Adrenal gland (tissue), 12 donors: ENCODE results near the gene HNRNPDL. TPM values are rescaled to one million over a fixed set of nuclear protein-coding genes. Genes with fewer than 3 reads are reported as not detected.

Source experiments
- DNase-seq, 7 donors: peaks; one replicate each; pipeline ENCODE4 v3.0.0-alpha.2; 2019 to 2020
- H3K27ac ChIP-seq, 5 donors: fragments of 200-600 bp; sonication (generic) in 4 of 5; 1 replicate in 3 of 5; 2 replicates in 2 of 5; pipeline versions ENCODE4 v1.5.1 to v1.8.0; 2016 to 2020; ENCODE audit warnings: mild to moderate bottlenecking in 1 of 5
- H3K27me3 ChIP-seq: fragments of 200-600 bp; 2 replicates; pipeline ENCODE4 v1.8.0; 2021
- H3K36me3 ChIP-seq, 2 donors: fragments of 200-600 bp; replicated peaks in 1 of 2; 1 replicate in 1 of 2; 2 replicates in 1 of 2; pipeline versions ENCODE4 v1.5.1 to v1.8.0; 2018 to 2022
- H3K4me1 ChIP-seq, 2 donors: fragments of 200-600 bp; replicated peaks in 1 of 2; 1 replicate in 1 of 2; 2 replicates in 1 of 2; pipeline versions ENCODE4 v1.5.1 to v1.8.0; 2018 to 2021
- H3K4me3 ChIP-seq, 4 donors: fragments of 200-600 bp; sonication (generic) in 3 of 4; one replicate each; pipeline ENCODE4 v1.5.1; 2016 to 2018
- H3K9me3 ChIP-seq, 3 donors: fragments of 200-600 bp; sonication (generic) in 1 of 3; replicated peaks in 1 of 3; 1 replicate in 2 of 3; 2 replicates in 1 of 3; pipeline versions ENCODE4 v1.5.1 to v1.8.0; 2016 to 2021
- CTCF ChIP-seq, 6 experiments: fragments of 450-650 bp in 4 of 6; fragments of 200-600 bp in 2 of 6; sonication (generic) in 1 of 6; IDR thresholded peaks; 1 replicate in 5 of 6; 2 replicates in 1 of 6; pipeline versions ENCODE4 v1.5.1 to v1.8.0; 2016 to 2021; ENCODE audit warnings: antibody characterized with exemption in 6 of 6, mild to moderate bottlenecking in 2 of 6, moderate library complexity in 1 of 6
- POLR2A ChIP-seq, 2 donors: fragments of 450-650 bp; IDR thresholded peaks; one replicate each; pipeline ENCODE4 v1.6.1; 2017; ENCODE audit warnings: antibody characterized with exemption in 2 of 2, mild to moderate bottlenecking in 2 of 2, moderate library complexity in 1 of 2
- WGBS, 4 donors: extraction: QIAGEN DNeasy Blood & Tissue Kit in 2 of 4; methylation state at CpG; one replicate each; pipeline versions ENCODE4 v1.1.5 to v1.1.7; 2013 to 2017; 5-methylcytosine and 5-hydroxymethylcytosine counted together
- intact Hi-C, 2 donors: fragments of 100-400 bp; cut with DNase I; formaldehyde crosslinking; loops; one replicate each; pipeline versions ENCODE4 v1.14.1 to v1.15.0; 2022 to 2023
- polyA plus RNA-seq, 3 donors: library from polyadenylated mRNA; stranded (reverse); fragments of 200-250 nt in 2 of 3; fragments of 350-450 nt in 1 of 3; fragmentation: Illumina TruSeq in 1 of 3; extraction: RNeasy Lipid Tissue Mini Kit (QIAGEN cat#74804) in 1 of 3; gene quantifications; one replicate each; pipeline ENCODE4 v1.2.3, GENCODE V29; 2013 to 2014
- total RNA-seq, 9 donors: library from RNA; depleted of rRNA in 4 of 9; stranded (reverse); fragments of >200 nt in 4 of 9; fragments of 120-200 nt in 1 of 9; fragmentation: NEBNext Ultra II Directional in 1 of 9; extraction: Animal tissue kit (Norgen Biotek cat#: 25700) in 1 of 9; gene quantifications; one replicate each; pipeline versions ENCODE4 v1.1.0 to v1.2.4, GENCODE V29; 2013 to 2023
- donor health status: healthy with polysubstance abuse.
- donor health status: Bipolar disorder and iron deficiency.
- donor health status: DM: yes; HTN: yes; CAD: no.
- donor health status: DM: no; HTN: no; CAD: no.
- donor health status: DM: no; HTN: no; CAD: no.
- donor health status: DM: yes; HTN: yes; CAD: no.

The HNRNPDL gene
- total and polyA plus RNA-seq, 12 donors, result 76.2 to 285 (median 176) TPM

GRCh38 chr4:82457266-82457665 lies 27.0 kb upstream of the HNRNPDL start:
- peaks cover 0 to 35% of the 10 kb centered on the region in 2 donors for H3K36me3 ChIP-seq
- TF ChIP-seq CTCF (IDR thresholded peaks at IDR 0.05) (no peak), POLR2A (IDR thresholded peaks at IDR 0.05) (no peak)
- DNase-seq, result no peak
- 92 to 94% (median 93%) methylated on average over 7 of the region's 7 CpGs for WGBS, 4 donors
- H3K4me1 ChIP-seq, result peaks cover 0 to 5% of the 10 kb centered on the region in 2 donors
- H3K27me3 ChIP-seq, result no peaks in the 10 kb centered on the region
- H3K27ac ChIP-seq, result no peak overlapping the region
- no peak overlapping the region for H3K4me3 ChIP-seq
- no peaks in the 10 kb centered on the region for H3K9me3 ChIP-seq
- intact Hi-C loops, result no loop called here

GRCh38 chr4:82452026-82452425 lies 21.8 kb upstream of the HNRNPDL start:
- H3K36me3 ChIP-seq, result peaks cover 0 to 36% of the 10 kb centered on the region in 2 donors
- H3K27me3 ChIP-seq, result no peaks in the 10 kb centered on the region
- 92 to 96% (median 96%) methylated on average over 7 of the region's 7 CpGs for WGBS, 4 donors
- DNase-seq, result no peak
- H3K4me3 ChIP-seq, result no peak overlapping the region
- intact Hi-C loops, result no loop called here
- no peak overlapping the region for H3K27ac ChIP-seq
- TF ChIP-seq CTCF (IDR thresholded peaks at IDR 0.05) (no peak), POLR2A (IDR thresholded peaks at IDR 0.05) (no peak)
- no peaks in the 10 kb centered on the region for H3K9me3 ChIP-seq
- no peaks in the 10 kb centered on the region for H3K4me1 ChIP-seq

GRCh38 chr4:82450966-82451755 lies 20.9 kb upstream of the HNRNPDL start:
- DNase-seq, result no peak
- H3K36me3 ChIP-seq, result peaks cover 0 to 32% of the 10 kb centered on the region in 2 donors
- H3K27ac ChIP-seq, result no peak overlapping the region
- 88 to 95% (median 91%) methylated on average over 13 of the region's 13 CpGs for WGBS, 4 donors
- TF ChIP-seq CTCF (IDR thresholded peaks at IDR 0.05) (no peak), POLR2A (IDR thresholded peaks at IDR 0.05) (no peak)
- no peaks in the 10 kb centered on the region for H3K27me3 ChIP-seq
- no peaks in the 10 kb centered on the region for H3K9me3 ChIP-seq
- H3K4me3 ChIP-seq, result no peak overlapping the region
- no peaks in the 10 kb centered on the region for H3K4me1 ChIP-seq
- intact Hi-C loops, result no loop called here

GRCh38 chr4:82447886-82448285 lies 17.6 kb upstream of the HNRNPDL start:
- H3K27ac ChIP-seq, result no peak overlapping the region
- H3K36me3 ChIP-seq, result peaks cover 0 to 17% of the 10 kb centered on the region in 2 donors
- WGBS, 4 donors, result 95 to 99% (median 98%) methylated on average over 1 of the region's 1 CpG
- intact Hi-C loops, result no loop called here
- DNase-seq, result no peak
- H3K4me1 ChIP-seq, result no peaks in the 10 kb centered on the region
- H3K27me3 ChIP-seq, result no peaks in the 10 kb centered on the region
- no peak overlapping the region for H3K4me3 ChIP-seq
- TF ChIP-seq CTCF (IDR thresholded peaks at IDR 0.05) (no peak), POLR2A (IDR thresholded peaks at IDR 0.05) (no peak)
- H3K9me3 ChIP-seq, result no peaks in the 10 kb centered on the region
